Measurements from ENCODE around the gene DZIP1.

Gene DZIP1

GRCh38 chr13:95552208-95552538 is 92.3 kb downstream of the DZIP1 start:
- no peak for DNase-seq (ENCODE audit: extremely low read depth in 1 of 2, low read depth in 1 of 2)

GRCh38 chr13:95547531-95548167 is 96.9 kb downstream of the DZIP1 start:
- DNase-seq (ENCODE audit: extremely low read depth in 1 of 2, low read depth in 1 of 2): no peak

GRCh38 chr13:95546919-95547318 is 97.6 kb downstream of the DZIP1 start:
- DNase-seq (ENCODE audit: extremely low read depth in 1 of 2, low read depth in 1 of 2): no peak

DNA sequence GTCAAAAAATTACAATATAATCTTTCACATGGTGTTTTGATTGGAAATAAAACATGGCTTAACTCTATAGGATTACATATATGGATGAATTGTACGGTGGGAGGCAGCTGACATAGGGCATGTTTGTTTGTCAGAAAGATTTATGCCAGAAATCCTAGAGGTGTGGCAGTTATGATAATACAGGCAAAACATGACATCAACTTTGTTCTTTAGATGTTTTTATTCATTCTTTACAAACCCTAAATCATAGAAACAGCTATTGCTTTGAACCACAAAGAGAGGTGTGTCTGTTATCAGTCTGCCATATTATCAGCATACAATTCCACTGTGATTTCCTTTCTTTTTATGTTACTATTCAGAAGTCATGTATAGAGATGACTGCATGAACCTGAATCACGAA is 100.2 kb downstream of the DZIP1 start:
- no peak for DNase-seq (ENCODE audit: extremely low read depth in 1 of 2, low read depth in 1 of 2)

DNA sequence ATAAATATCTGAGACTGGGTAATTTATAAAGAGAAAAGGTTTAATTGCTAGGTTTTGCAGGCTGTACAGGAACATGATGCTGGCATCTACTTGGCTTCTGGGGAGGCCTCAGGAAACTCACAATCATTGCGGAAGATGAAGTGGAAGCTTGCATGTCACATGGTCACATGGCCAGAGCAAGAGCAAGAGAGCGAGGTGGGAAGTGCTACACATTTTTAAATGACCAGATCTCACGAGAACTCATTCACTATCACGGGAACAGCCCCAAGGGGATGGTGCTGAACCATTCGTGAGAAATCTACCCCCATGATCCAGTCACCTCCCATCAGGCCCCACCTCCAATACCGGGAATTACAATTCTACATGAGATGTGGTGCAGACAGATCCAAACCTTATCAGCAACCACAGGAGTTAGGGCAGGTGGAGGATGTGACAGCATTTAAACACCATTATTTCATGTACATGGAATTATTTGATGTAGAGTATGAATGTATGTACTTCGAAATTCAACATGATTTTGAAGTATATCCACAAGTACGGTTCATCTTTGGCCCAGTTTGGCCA is 102.5 kb downstream of the DZIP1 start:
- no peak for DNase-seq (ENCODE audit: extremely low read depth in 1 of 2, low read depth in 1 of 2)

GRCh38 chr13:95541308-95541707 is 103.2 kb downstream of the DZIP1 start:
- DNase-seq (ENCODE audit: extremely low read depth in 1 of 2, low read depth in 1 of 2): no peak

DNA sequence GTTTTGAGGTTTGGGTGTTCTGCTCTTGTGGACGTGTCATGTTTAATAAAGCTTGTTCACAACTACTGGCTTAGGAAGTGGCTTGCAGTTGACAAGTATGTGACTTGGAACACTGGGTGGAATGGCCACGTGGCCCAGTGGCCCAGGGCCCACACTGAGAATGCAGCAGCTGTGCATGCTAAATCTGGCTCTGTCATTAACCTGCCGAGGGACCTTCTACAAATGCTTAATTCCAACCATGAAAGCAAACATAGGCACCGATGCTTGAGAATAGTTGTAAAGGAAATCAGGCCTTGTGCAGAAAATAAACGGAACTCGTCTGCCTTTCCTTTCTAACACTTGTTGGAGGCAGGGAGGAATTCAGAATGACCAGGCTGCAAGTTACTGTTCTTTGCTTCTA is 103.6 kb downstream of the DZIP1 start:
- DNase-seq (ENCODE audit: extremely low read depth in 1 of 2, low read depth in 1 of 2): no peak

GRCh38 chr13:95536632-95537241 is 107.8 kb downstream of the DZIP1 start:
- no peak for DNase-seq (ENCODE audit: extremely low read depth in 1 of 2, low read depth in 1 of 2)

- no peak for DNase-seq (ENCODE audit: extremely low read depth in 1 of 2, low read depth in 1 of 2)
Observed at GRCh38 chr13:95535243-95535642, 109.3 kb downstream of the DZIP1 start.

DNA sequence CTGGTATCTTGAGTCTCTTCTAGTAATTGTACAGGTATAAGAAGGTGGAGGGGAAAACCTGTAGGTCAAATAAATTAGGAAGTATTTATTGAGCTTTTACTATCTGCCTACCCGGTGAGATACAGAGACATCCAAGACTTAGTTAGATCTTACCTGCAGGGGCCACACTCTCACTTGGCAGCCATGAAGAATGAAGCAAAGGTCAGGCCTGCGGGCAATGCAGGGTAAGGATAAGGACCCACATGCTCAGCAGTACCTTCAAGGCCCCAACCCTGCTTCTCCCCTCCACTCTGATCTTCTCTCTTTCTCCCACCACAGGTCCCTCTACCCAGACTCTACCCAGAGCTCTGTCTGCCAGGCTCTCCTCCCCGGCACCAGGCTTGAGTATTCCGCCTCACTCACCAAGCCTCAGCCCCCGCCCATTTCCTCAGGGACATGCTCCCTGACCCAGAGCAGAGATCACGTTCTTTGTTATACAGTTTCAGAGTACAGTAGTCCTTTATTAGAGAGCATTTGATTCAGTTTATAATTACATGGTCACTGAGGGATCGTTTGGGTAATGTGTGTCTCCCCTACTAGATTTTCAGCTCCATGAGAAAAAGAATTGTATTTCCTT is 110.9 kb downstream of the DZIP1 start:
- DNase-seq (ENCODE audit: extremely low read depth in 1 of 2, low read depth in 1 of 2): no peak

- DNase-seq (ENCODE audit: extremely low read depth in 1 of 2, low read depth in 1 of 2): no peak
Observed at GRCh38 chr13:95530178-95530577, 114.3 kb downstream of the DZIP1 start.
